GM18867 (cell line): ENCODE results near the gene RND1.
A peak's percentile ranks its signal among the peaks of the same experiment; 100 is the strongest.
"Not testable (repeated sequence)": the region's sequence is repeated elsewhere in the genome, so short reads cannot be mapped to it uniquely, and the experiment has no call there.

Source experiments
- ATAC-seq: cut with Tn5 transposase; IDR thresholded peaks from one replicate; pipeline ENCODE4 v1.9.1; 2021; ENCODE audit warnings: mild to moderate bottlenecking, moderate library complexity; ENCODE audit not compliant: unreplicated experiment

Gene RND1

GRCh38 chr12:48869191-48869590, 3.5 kb upstream of the RND1 start:
- no peak for ATAC-seq

- ATAC-seq: no peak
Measured at GRCh38 chr12:48868451-48868850, 2.8 kb upstream of the RND1 start.

- peak; percentile 38 for ATAC-seq
Measured at GRCh38 chr12:48866052-48866711, 512 bp upstream of the RND1 start.

GRCh38 chr12:48863291-48863690, 2.4 kb downstream of the RND1 start:
- ATAC-seq: no peak

- ATAC-seq: no peak
Measured at GRCh38 chr12:48862760-48863159, 2.9 kb downstream of the RND1 start.

GRCh38 chr12:48861111-48861510, 4.6 kb downstream of the RND1 start:
- ATAC-seq: no peak

GRCh38 chr12:48860236-48860635, 5.4 kb downstream of the RND1 start:
- ATAC-seq: not testable (repeated sequence)

- no peak for ATAC-seq
Measured at GRCh38 chr12:48859607-48860006, 6.1 kb downstream of the RND1 start.

GRCh38 chr12:48858043-48858442, 7.6 kb downstream of the RND1 start:
- ATAC-seq: no peak

- no peak for ATAC-seq
Measured at GRCh38 chr12:48857278-48857994, 8.2 kb downstream of the RND1 start.

- no peak for ATAC-seq
Measured at GRCh38 chr12:48856379-48856778, 9.3 kb downstream of the RND1 start.

- ATAC-seq: not testable (repeated sequence)
Measured at GRCh38 chr12:48854932-48855331, 10.7 kb downstream of the RND1 start.

- ATAC-seq: no peak
Measured at GRCh38 chr12:48854488-48854887, 11.2 kb downstream of the RND1 start.

GRCh38 chr12:48852734-48853688, 12.7 kb downstream of the RND1 start:
- peak; percentile 42 for ATAC-seq

GRCh38 chr12:48851883-48852733, 13.6 kb downstream of the RND1 start, which contains the start of gene DDX23:
TSS of gene DDX23 (minus strand) at chr12:48852163. CDS start at chr12:48845782, 6,381 bp downstream.
- peak; percentile 95 for ATAC-seq

GRCh38 chr12:48842021-48842420, 23.6 kb downstream of the RND1 start:
- ATAC-seq: not testable (repeated sequence)

- ATAC-seq: no peak
Measured at GRCh38 chr12:48838048-48838447, 27.6 kb downstream of the RND1 start.

GRCh38 chr12:48832321-48833060, 33.2 kb downstream of the RND1 start:
- no peak for ATAC-seq

GRCh38 chr12:48831257-48831656, 34.4 kb downstream of the RND1 start:
- ATAC-seq: no peak
